PC-3 (cell line): ENCODE measurements around the gene MAB21L2. TPM values are rescaled to one million over a fixed set of nuclear protein-coding genes. Genes with fewer than 3 reads are reported as not detected.

Experiments
- ATAC-seq: fragments of 200-7000 bp; cut with Tn5 transposase; 2 replicates; pipeline ENCODE4 v1.9.1; 2020; ENCODE audit warnings: mild to moderate bottlenecking, moderate library complexity
- BruUV-seq: library from RNA; stranded (reverse); fragments of 400-500 nt; replicated peaks from 2 replicates; lab custom pipeline; 2021; lab: Mats Ljungman, UMichigan
- CTCF ChIA-PET: fragments of 300-600 bp; sonication (Branson Sonifier 250); formaldehyde crosslinking; loops from one replicate; lab custom pipeline; 2022; ENCODE audit warnings: antibody characterized with exemption; lab: Charles Lee
- POLR2A ChIA-PET: fragments of 300-600 bp; sonication (Branson Sonifier 250); formaldehyde crosslinking; loops from one replicate; lab custom pipeline; 2022; ENCODE audit warnings: antibody characterized with exemption; ENCODE audit not compliant: unreplicated experiment; lab: Charles Lee
- DNase-seq: peaks from one replicate; pipeline ENCODE4 v3.0.0-alpha.2; 2015
- H2AFZ ChIP-seq: fragments of 300-600 bp; sonication (generic); 2 replicates; pipeline ENCODE4 v1.6.0; 2016; ENCODE audit warnings: antibody characterized with exemption, low read length
- H3F3A ChIP-seq: fragments of 300-600 bp; sonication (generic); one replicate; pipeline ENCODE4 v1.6.0; 2017; ENCODE audit warnings: antibody characterized with exemption, low read length, control low read depth, mild to moderate bottlenecking; ENCODE audit not compliant: unreplicated experiment
- H3K27ac ChIP-seq: fragments of 300-600 bp; sonication (generic); 2 replicates; pipeline ENCODE4 v1.5.1; 2016; ENCODE audit warnings: mild to moderate bottlenecking, low read length
- H3K27me3 ChIP-seq: fragments of 300-600 bp; sonication (generic); 2 replicates; pipeline ENCODE4 v1.6.1; 2016; ENCODE audit warnings: low read length, mixed read lengths
- H3K36me3 ChIP-seq: fragments of 300-600 bp; sonication (generic); 2 replicates; pipeline ENCODE4 v1.6.1; 2016; ENCODE audit warnings: low read depth, mixed run types, low read length, mixed read lengths
- H3K4me1 ChIP-seq: fragments of 300-600 bp; sonication (generic); 2 replicates; pipeline ENCODE4 v1.5.1; 2016; ENCODE audit warnings: low read length; ENCODE audit not compliant: insufficient read depth
- H3K4me2 ChIP-seq: fragments of 300-600 bp; sonication (generic); 2 replicates; pipeline ENCODE4 v1.6.0; 2016; ENCODE audit warnings: low read length
- H3K4me3 ChIP-seq: fragments of 300-600 bp; sonication (generic); 2 replicates; pipeline ENCODE4 v1.5.1; 2016; ENCODE audit warnings: mild to moderate bottlenecking, low read length, mixed read lengths
- H3K79me2 ChIP-seq: fragments of 300-600 bp; sonication (generic); 2 replicates; pipeline ENCODE4 v1.6.1; 2017; ENCODE audit warnings: low read length, mixed read lengths
- H3K9ac ChIP-seq: fragments of 300-600 bp; sonication (generic); 2 replicates; pipeline ENCODE4 v1.6.0; 2016; ENCODE audit warnings: mild to moderate bottlenecking, low read length
- H3K9me2 ChIP-seq: fragments of 300-600 bp; sonication (generic); replicated peaks from 2 replicates; pipeline ENCODE4 v1.6.1; 2016; ENCODE audit warnings: mixed run types, low read length, mixed read lengths
- H3K9me3 ChIP-seq: fragments of 300-600 bp; sonication (generic); 2 replicates; pipeline ENCODE4 v1.6.1; 2016; ENCODE audit warnings: low read length, mixed read lengths
- H4K20me1 ChIP-seq: fragments of 300-600 bp; sonication (generic); 2 replicates; pipeline ENCODE4 v1.6.1; 2016; ENCODE audit warnings: low read length, mixed read lengths
- CTCF ChIP-seq: fragments of 300-600 bp; sonication (generic); conservative IDR thresholded peaks from 2 replicates; pipeline ENCODE4 v1.5.1; 2017; ENCODE audit warnings: antibody characterized with exemption, low read depth, mild to moderate bottlenecking, low read length
- EZH2 ChIP-seq: fragments of 300-600 bp; sonication (generic); IDR thresholded peaks from one replicate; pipeline ENCODE4 v1.6.1; 2017; ENCODE audit warnings: antibody characterized with exemption, mild to moderate bottlenecking, low read length; ENCODE audit not compliant: unreplicated experiment
- EZH2phosphoT487 ChIP-seq: fragments of 300-600 bp; sonication (generic); IDR thresholded peaks from 2 replicates; pipeline ENCODE4 v1.6.1; 2018; ENCODE audit warnings: mild to moderate bottlenecking, antibody characterized with exemption, low read length, borderline replicate concordance
- intact Hi-C: fragments of 100-400 bp; cut with micrococcal nuclease; formaldehyde crosslinking; loops from 2 replicates; pipeline ENCODE4 v1.9.0; 2023
- total RNA-seq: library from RNA; depleted of rRNA; stranded (reverse); fragments of >200 nt; gene quantifications from 2 replicates; pipeline ENCODE4 v1.2.3, GENCODE V29; 2014

MAB21L2 gene
- total RNA-seq, 1 experiment from 2014 or later = not detected

GRCh38 chr4:150598909-150599308 is 17.0 kb downstream of the MAB21L2 start:
- TF ChIP-seq EZH2phosphoT487 (no peak), CTCF (no peak), EZH2 (no peak)
- H3K27me3 ChIP-seq = no peaks in the 10 kb centered on the region
- no TSS peak for BruUV-seq
- no peaks in the 10 kb centered on the region for H3F3A ChIP-seq
- H3K79me2 ChIP-seq = no peaks in the 10 kb centered on the region
- DNase-seq (no peak), ATAC-seq (no peak)
- H3K9me2 ChIP-seq = no peaks in the 10 kb centered on the region
- no peak overlapping the region for H3K4me2 ChIP-seq
- no peaks in the 10 kb centered on the region for H4K20me1 ChIP-seq
- CTCF ChIA-PET = no interaction called here
- no peaks in the 10 kb centered on the region for H3K36me3 ChIP-seq
- no peaks in the 10 kb centered on the region for H3K9me3 ChIP-seq
- intact Hi-C loops = no loop called here
- no peak overlapping the region for H3K4me3 ChIP-seq
- no peak overlapping the region for H2AFZ ChIP-seq
- H3K9ac ChIP-seq = no peak overlapping the region
- no peak overlapping the region for H3K27ac ChIP-seq
- no peaks in the 10 kb centered on the region for H3K4me1 ChIP-seq
- POLR2A ChIA-PET = no interaction called here

DNA sequence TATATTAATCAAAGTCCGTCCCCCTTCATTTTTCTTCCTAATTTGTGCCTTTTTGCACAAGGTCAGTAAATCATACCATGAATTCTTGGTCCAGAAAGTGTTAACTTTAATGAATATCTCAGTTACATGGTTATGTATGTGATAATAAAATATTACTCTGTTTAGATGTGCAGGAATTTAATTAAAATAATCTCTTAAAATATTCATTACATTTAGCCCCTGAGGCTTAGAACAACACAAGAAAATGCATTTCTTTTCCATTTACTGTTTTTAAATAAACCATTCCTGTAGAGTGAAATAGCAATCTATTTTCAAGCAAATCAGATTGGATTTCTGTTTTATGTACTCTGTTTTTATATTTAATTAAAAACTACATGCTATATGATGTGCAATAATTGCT is 17.6 kb downstream of the MAB21L2 start:
- Histone ChIP-seq H3K9me2 (no peaks in the 10 kb centered on the region), H3K4me1 (no peaks in the 10 kb centered on the region), H3K27me3 (no peaks in the 10 kb centered on the region), H3K4me2 (no peak overlapping the region), H3F3A (no peaks in the 10 kb centered on the region), H2AFZ (no peak overlapping the region), H3K36me3 (no peaks in the 10 kb centered on the region), H3K9ac (no peak overlapping the region), H3K4me3 (no peak overlapping the region), H3K79me2 (no peaks in the 10 kb centered on the region), H4K20me1 (no peaks in the 10 kb centered on the region), H3K27ac (no peak overlapping the region), H3K9me3 (no peaks in the 10 kb centered on the region)
- TF ChIP-seq CTCF = no peak
- no peak for TF ChIP-seq EZH2
- no peak for TF ChIP-seq EZH2phosphoT487
- ATAC-seq (no peak), DNase-seq (no peak)
- ChIA-PET POLR2A (no interaction called here), CTCF (no interaction called here)
- BruUV-seq = no TSS peak
- intact Hi-C loops = no loop called here

DNA sequence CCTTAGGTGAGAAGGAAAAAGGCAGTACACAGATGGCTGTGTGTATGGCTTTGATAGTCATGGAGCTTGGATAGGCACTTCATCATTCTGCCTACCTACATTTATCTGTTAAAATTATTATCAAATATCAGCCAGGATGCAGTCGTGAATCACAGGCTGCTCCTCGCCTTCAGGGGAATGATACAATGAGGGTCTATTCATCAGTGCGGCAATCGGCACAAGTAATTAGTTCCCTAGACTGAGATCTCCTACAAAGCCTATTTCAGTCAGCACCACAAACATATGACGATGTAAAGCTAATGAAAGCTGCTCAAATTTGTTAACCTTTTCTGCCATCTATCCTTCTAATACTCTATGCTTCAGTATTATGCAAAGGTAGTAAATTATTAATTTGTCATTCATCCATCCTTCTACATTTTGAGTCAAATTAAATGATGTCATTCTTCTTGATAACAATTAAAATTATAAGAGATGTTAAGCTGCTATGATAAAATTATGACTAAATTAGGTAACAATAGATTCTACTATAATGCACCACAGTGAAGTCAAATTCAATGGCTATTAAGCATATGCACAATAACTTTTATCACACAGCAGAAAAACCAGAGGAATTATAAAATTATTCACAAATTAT is 19.0 kb downstream of the MAB21L2 start:
- Histone ChIP-seq H3F3A (no peaks in the 10 kb centered on the region), H3K27ac (no peak overlapping the region), H4K20me1 (no peaks in the 10 kb centered on the region), H3K9me3 (no peaks in the 10 kb centered on the region), H3K27me3 (no peaks in the 10 kb centered on the region), H3K9me2 (no peaks in the 10 kb centered on the region), H3K9ac (no peak overlapping the region), H3K4me1 (no peaks in the 10 kb centered on the region), H3K4me3 (no peak overlapping the region), H2AFZ (no peak overlapping the region), H3K36me3 (no peaks in the 10 kb centered on the region), H3K79me2 (no peaks in the 10 kb centered on the region), H3K4me2 (no peak overlapping the region)
- no peak for ATAC-seq
- intact Hi-C loops = no loop called here
- POLR2A ChIA-PET = interaction anchor here (0.7 kb wide), 1 partner anchor 37 kb away, joined by 3 read pairs; no protein-coding TSS in a partner anchor
- no TSS peak for BruUV-seq
- TF ChIP-seq EZH2phosphoT487 = no peak
- no peak for TF ChIP-seq EZH2
- no peak for TF ChIP-seq CTCF
- CTCF ChIA-PET = no interaction called here
- DNase-seq = no peak
